Spleen (tissue), 11 donors: ENCODE results near the gene DUSP16. TPM values are rescaled to one million over a fixed set of nuclear protein-coding genes. Genes with fewer than 3 reads are reported as not detected.

ENCODE experiments used
- DNase-seq: peaks from one replicate; pipeline ENCODE4 v3.0.0-alpha.2; 2020
- H3K27ac ChIP-seq, 8 donors: fragments of 200-600 bp; sonication (generic) in 7 of 8; 1 replicate in 4 of 8; 2 replicates in 4 of 8; pipeline versions ENCODE4 v1.5.0 to v1.8.0; 2016 to 2021; ENCODE audit warnings: inconsistent platforms in 4 of 8, mild to moderate bottlenecking in 4 of 8, moderate library complexity in 1 of 8
- H3K27me3 ChIP-seq, 7 donors: fragments of 200-600 bp; sonication (generic) in 6 of 7; replicated peaks in 1 of 7; 1 replicate in 4 of 7; 2 replicates in 3 of 7; pipeline versions ENCODE4 v1.5.0 to v1.8.0; 2016 to 2021; ENCODE audit warnings: inconsistent platforms in 3 of 7, mild to moderate bottlenecking in 1 of 7
- H3K36me3 ChIP-seq, 6 donors: fragments of 200-600 bp; sonication (generic) in 5 of 6; 1 replicate in 4 of 6; 2 replicates in 2 of 6; pipeline versions ENCODE4 v1.5.0 to v1.8.0; 2016 to 2021; ENCODE audit warnings: inconsistent platforms in 2 of 6
- H3K4me1 ChIP-seq, 6 donors: fragments of 200-600 bp; sonication (generic) in 5 of 6; 1 replicate in 3 of 6; 2 replicates in 3 of 6; pipeline versions ENCODE4 v1.5.0 to v1.8.0; 2016 to 2021; ENCODE audit warnings: inconsistent platforms in 3 of 6
- H3K4me3 ChIP-seq, 8 donors: fragments of 200-600 bp; sonication (generic) in 7 of 8; 1 replicate in 4 of 8; 2 replicates in 4 of 8; pipeline versions ENCODE4 v1.5.0 to v1.8.0; 2016 to 2021; ENCODE audit warnings: inconsistent platforms in 4 of 8, mild to moderate bottlenecking in 4 of 8, moderate library complexity in 2 of 8
- H3K9me3 ChIP-seq, 8 donors: fragments of 200-600 bp; sonication (generic) in 7 of 8; 1 replicate in 4 of 8; 2 replicates in 4 of 8; pipeline versions ENCODE4 v1.5.0 to v1.8.0; 2016 to 2021; ENCODE audit warnings: inconsistent platforms in 4 of 8
- CTCF ChIP-seq, 11 experiments: fragments of 200-600 bp in 7 of 11; fragments of 450-650 bp in 4 of 11; sonication (generic) in 4 of 11; IDR thresholded peaks in 8 of 11; conservative IDR thresholded peaks in 3 of 11; 1 replicate in 7 of 11; 2 replicates in 4 of 11; pipeline versions ENCODE4 v1.4.0 to v1.8.0; 2016 to 2021; ENCODE audit warnings: antibody characterized with exemption in 11 of 11, inconsistent platforms in 4 of 11, mild to moderate bottlenecking in 1 of 11
- POLR2A ChIP-seq, 3 donors: fragments of 450-650 bp; IDR thresholded peaks; one replicate each; pipeline ENCODE4 v1.5.1; 2017; ENCODE audit warnings: antibody characterized with exemption in 3 of 3, mild to moderate bottlenecking in 1 of 3
- POLR2AphosphoS5 ChIP-seq, 3 donors: sonication (generic); formaldehyde crosslinking; IDR thresholded peaks; one replicate each; pipeline ENCODE4 v1.5.1; 2017; ENCODE audit warnings: antibody characterized with exemption in 3 of 3
- WGBS, 5 donors: extraction: QIAGEN DNeasy Blood & Tissue Kit in 3 of 5; methylation state at CpG; one replicate each; pipeline versions ENCODE4 v1.1.5 to v1.1.7; 2013 to 2018; 5-methylcytosine and 5-hydroxymethylcytosine counted together
- intact Hi-C: fragments of 100-400 bp; cut with DNase I; formaldehyde crosslinking; loops from one replicate; pipeline ENCODE4 v1.15.0; 2023; ENCODE audit warnings: low total_unique reads
- polyA plus RNA-seq, 3 donors: library from polyadenylated mRNA; stranded (reverse); fragments of 200-250 nt; gene quantifications; one replicate each; pipeline ENCODE4 v1.2.1, GENCODE V29; 2013
- total RNA-seq, 7 donors: library from RNA; depleted of rRNA in 3 of 7; stranded (reverse); fragments of >200 nt in 3 of 7; fragmentation: NEBNext Ultra II Directional in 4 of 7; extraction: Animal tissue kit (Norgen Biotek cat#: 25700) in 4 of 7; gene quantifications; one replicate each; pipeline versions ENCODE4 v1.1.0 to v1.2.1, GENCODE V29; 2016 to 2021
- donor health status: healthy with polysubstance abuse.
- donor health status: DM: no; HTN: no; CAD: no; lungs with moderate emphysema.
- donor health status: DM: no; HTN: no; CAD: no.
- donor health status: Bipolar disorder and iron deficiency.
- donor health status: healthy.
- donor health status: DM: no; HTN: no; CAD: no.
- donor health status: DM: yes; HTN: yes; CAD: no.

DUSP16 gene
- total and polyA plus RNA-seq, 10 donors = 2.2 to 43.7 (median 20.8) TPM

- no peaks in the 10 kb centered on the region for H3K9me3 ChIP-seq
- TF ChIP-seq POLR2AphosphoS5 (IDR thresholded peaks at IDR 0.05) = no peak
- no peak for TF ChIP-seq CTCF (IDR thresholded peaks at IDR 0.05 in 8 of 11, conservative IDR thresholded peaks at IDR 0.05 in 3 of 11)
- no peak for TF ChIP-seq POLR2A (IDR thresholded peaks at IDR 0.05)
- H3K4me1 ChIP-seq = peaks cover 0 to 16% (median 5%) of the 10 kb centered on the region in 6 donors
Observed at GRCh38 chr12:12518919-12519318, 43.7 kb downstream of the DUSP16 start.

GRCh38 chr12:12518464-12518845 lies 44.2 kb downstream of the DUSP16 start:
- H3K9me3 ChIP-seq = no peaks in the 10 kb centered on the region
- peaks cover 0 to 50% (median 5%) of the 10 kb centered on the region in 6 donors for H3K36me3 ChIP-seq
- WGBS, 5 donors = 92 to 97% (median 96%) methylated on average over 3 of the region's 3 CpGs
- TF ChIP-seq CTCF (IDR thresholded peaks at IDR 0.05 in 8 of 11, conservative IDR thresholded peaks at IDR 0.05 in 3 of 11) = no peak
- TF ChIP-seq POLR2AphosphoS5 (IDR thresholded peaks at IDR 0.05) = no peak
- TF ChIP-seq POLR2A (IDR thresholded peaks at IDR 0.05) = no peak
- H3K4me1 ChIP-seq = peaks cover 0 to 16% (median 5%) of the 10 kb centered on the region in 6 donors
- H3K27me3 ChIP-seq = no peaks in the 10 kb centered on the region
- H3K4me3 ChIP-seq = no peak overlapping the region
- DNase-seq = no peak
- H3K27ac ChIP-seq = no peak overlapping the region
- intact Hi-C loops = no loop called here

More at GRCh38 chr12:12518919-12519318, 43.7 kb downstream of the DUSP16 start:
- WGBS, 5 donors = 78 to 88% (median 85%) methylated on average over 4 of the region's 4 CpGs
- Histone ChIP-seq H3K36me3 (peaks cover 0 to 49% (median 5%) of the 10 kb centered on the region in 6 donors), H3K27ac (no peak overlapping the region), H3K27me3 (no peaks in the 10 kb centered on the region), H3K4me3 (no peak overlapping the region)
- no peak for DNase-seq
- intact Hi-C loops = no loop called here

GRCh38 chr12:12513416-12514006 lies 49.2 kb downstream of the DUSP16 start:
- Histone ChIP-seq H3K4me1 (peaks cover 0 to 18% (median 3%) of the 10 kb centered on the region in 6 donors), H3K27ac (no peak overlapping the region), H3K9me3 (no peaks in the 10 kb centered on the region), H3K36me3 (peaks cover 0 to 35% (median 0%) of the 10 kb centered on the region in 6 donors), H3K4me3 (no peak overlapping the region), H3K27me3 (no peaks in the 10 kb centered on the region)
- no peak for DNase-seq
- WGBS, 5 donors = 81 to 97% (median 93%) methylated on average over 3 of the region's 3 CpGs
- intact Hi-C loops = no loop called here
- no peak for TF ChIP-seq CTCF (IDR thresholded peaks at IDR 0.05 in 8 of 11, conservative IDR thresholded peaks at IDR 0.05 in 3 of 11)
- no peak for TF ChIP-seq POLR2AphosphoS5 (IDR thresholded peaks at IDR 0.05)
- TF ChIP-seq POLR2A (IDR thresholded peaks at IDR 0.05) = no peak

GRCh38 chr12:12511895-12512711 lies 50.6 kb downstream of the DUSP16 start:
- intact Hi-C loops = no loop called here
- TF ChIP-seq CTCF (IDR thresholded peaks at IDR 0.05 in 8 of 11, conservative IDR thresholded peaks at IDR 0.05 in 3 of 11) (no peak), POLR2AphosphoS5 (IDR thresholded peaks at IDR 0.05) (no peak), POLR2A (IDR thresholded peaks at IDR 0.05) (no peak)
- 85 to 92% (median 89%) methylated on average over 5 of the region's 5 CpGs for WGBS, 5 donors
- H3K27ac ChIP-seq = no peak overlapping the region
- no peaks in the 10 kb centered on the region for H3K27me3 ChIP-seq
- DNase-seq = no peak
- H3K4me3 ChIP-seq = no peak overlapping the region
- no peaks in the 10 kb centered on the region for H3K9me3 ChIP-seq
- H3K4me1 ChIP-seq = peaks cover 0 to 25% (median 8%) of the 10 kb centered on the region in 6 donors
- peaks cover 0 to 21% (median 0%) of the 10 kb centered on the region in 6 donors for H3K36me3 ChIP-seq
